HCT116 (cell line): Measurements from ENCODE around the gene WASF1. TPM values are rescaled to one million over a fixed set of nuclear protein-coding genes. Genes with fewer than 3 reads are reported as not detected.

Source experiments
- ATAC-seq: fragments of 200-7000 bp; cut with Tn5 transposase; 2 replicates; pipeline ENCODE4 v1.9.1; 2020; ENCODE audit warnings: mild to moderate bottlenecking, moderate library complexity
- BruUV-seq: library from RNA; stranded (reverse); fragments of 400-500 nt; replicated peaks from 2 replicates; lab custom pipeline; 2021; lab: Mats Ljungman, UMichigan
- CTCF ChIA-PET: fragments of 300-600 bp; sonication (Branson Sonifier 250); formaldehyde crosslinking; loops from one replicate; lab custom pipeline; 2021; ENCODE audit warnings: antibody characterized with exemption; lab: Charles Lee
- POLR2A ChIA-PET: fragments of 300-600, 350-600 bp; sonication (Branson Sonifier 250); formaldehyde crosslinking; loops from one replicate; lab custom pipeline; 2021; ENCODE audit warnings: antibody characterized with exemption; lab: Charles Lee
- RAD21 ChIA-PET, 2 experiments: fragments of 300-600 bp; sonication (Branson Sonifier 250); formaldehyde crosslinking; loops; one replicate each; lab custom pipeline; 2023; ENCODE audit warnings: low total read pairs in 2 of 2; ENCODE audit not compliant: uncharacterized antibody in 2 of 2, unreplicated experiment in 2 of 2, low non-redundant PET in 1 of 2; lab: Charles Lee
- DNase-seq: peaks from one replicate; pipeline ENCODE4 v3.0.0-alpha.2; 2010; ENCODE audit warnings: low read depth, low spot score
- H2AFZ ChIP-seq: fragments of 200-600 bp; shearing (Covaris generic), sonication (generic); 2 replicates; pipeline ENCODE4 v1.6.1; 2017; ENCODE audit warnings: low read depth, mixed run types, mixed read lengths, antibody characterized with exemption, low read length; ENCODE audit not compliant: poor library complexity, severe bottlenecking
- H3K27ac ChIP-seq: 2 replicates; pipeline ENCODE4 v1.5.1; 2012; ENCODE audit warnings: low read depth, low read length
- H3K27me3 ChIP-seq: fragments of 200-600 bp; sonication (generic); 2 replicates; pipeline ENCODE4 v1.6.1; 2016; ENCODE audit warnings: mixed run types, low read length, mixed read lengths; ENCODE audit not compliant: insufficient read depth
- H3K36me3 ChIP-seq, 2 experiments: fragments of 200-500 bp in 1 of 2; fragments of 200-600 bp in 1 of 2; sonication (Bioruptor generic) in 1 of 2; sonication (generic) in 1 of 2; 2 replicates each; pipeline versions ENCODE4 v1.5.1 to v1.6.1; 2014 to 2016; ENCODE audit warnings: low read length in 2 of 2, inconsistent platforms in 1 of 2, mixed read lengths in 1 of 2, mixed run types in 1 of 2; ENCODE audit not compliant: insufficient read depth in 2 of 2, control insufficient read depth in 1 of 2
- H3K4me1 ChIP-seq, 2 experiments: fragments of 200-600 bp in 1 of 2; sonication (generic) in 1 of 2; 2 replicates each; pipeline versions ENCODE4 v1.5.1 to v1.6.1; 2012 to 2017; ENCODE audit warnings: low read length in 2 of 2, inconsistent platforms in 1 of 2, mild to moderate bottlenecking in 1 of 2, mixed read lengths in 1 of 2, mixed run types in 1 of 2, moderate library complexity in 1 of 2; ENCODE audit not compliant: insufficient read depth in 2 of 2, control insufficient read depth in 1 of 2
- H3K4me2 ChIP-seq: fragments of 200-600 bp; sonication (generic); 2 replicates; pipeline ENCODE4 v1.6.1; 2017; ENCODE audit warnings: mixed run types, low read length, mixed read lengths
- H3K4me3 ChIP-seq, 2 experiments: fragments of 200-600 bp in 1 of 2; sonication (generic) in 1 of 2; replicated peaks in 1 of 2; 2 replicates each; pipeline ENCODE4 v1.5.1; 2011 to 2016; ENCODE audit warnings: low read length in 2 of 2, control low read depth in 1 of 2, low read depth in 1 of 2, mild to moderate bottlenecking in 1 of 2, mixed read lengths in 1 of 2, mixed run types in 1 of 2
- H3K79me2 ChIP-seq: fragments of 200-600 bp; sonication (generic); 2 replicates; pipeline ENCODE4 v1.6.1; 2017; ENCODE audit warnings: mild to moderate bottlenecking, mixed run types, low read length, moderate library complexity, mixed read lengths; ENCODE audit not compliant: insufficient read depth
- H3K9ac ChIP-seq: fragments of 200-600 bp; sonication (generic); 2 replicates; pipeline ENCODE4 v1.6.1; 2016; ENCODE audit warnings: low read length, mixed read lengths
- H3K9me2 ChIP-seq: fragments of 200-600 bp; sonication (generic), shearing (Covaris generic); 2 replicates; pipeline ENCODE4 v1.6.1; 2017; ENCODE audit warnings: mixed run types, mild to moderate bottlenecking, moderate library complexity; ENCODE audit not compliant: insufficient read depth
- H3K9me3 ChIP-seq, 2 experiments: fragments of 200-500 bp in 1 of 2; fragments of 200-600 bp in 1 of 2; sonication (Bioruptor generic) in 1 of 2; sonication (generic) in 1 of 2; 2 replicates each; pipeline ENCODE4 v1.6.1; 2014 to 2017; ENCODE audit warnings: low read length in 2 of 2, mixed read lengths in 2 of 2, inconsistent platforms in 1 of 2, low read depth in 1 of 2, mild to moderate bottlenecking in 1 of 2, mixed run types in 1 of 2, moderate library complexity in 1 of 2; ENCODE audit not compliant: control insufficient read depth in 1 of 2, insufficient read depth in 1 of 2
- H4K20me1 ChIP-seq: fragments of 200-600 bp; sonication (generic), shearing (Covaris generic); 2 replicates; pipeline ENCODE4 v1.6.1; 2017; ENCODE audit warnings: mixed run types, mild to moderate bottlenecking, moderate library complexity; ENCODE audit not compliant: insufficient read depth
- CBX3 ChIP-seq: IDR thresholded peaks from 2 replicates; pipeline ENCODE4 v1.6.1; 2012; ENCODE audit warnings: low read depth
- CEBPB ChIP-seq: IDR thresholded peaks from 2 replicates; pipeline ENCODE4 v1.6.1; 2012; ENCODE audit warnings: low read depth
- CTCF ChIP-seq, 3 experiments: fragments of 200-600 bp in 1 of 3; sonication (generic) in 1 of 3; IDR thresholded peaks in 2 of 3; conservative IDR thresholded peaks in 1 of 3; 2 replicates each; pipeline ENCODE4 v1.5.1; 2012 to 2017; ENCODE audit warnings: low read depth in 2 of 3, low read length in 2 of 3, antibody characterized with exemption in 1 of 3, borderline replicate concordance in 1 of 3, control low read depth in 1 of 3, mild to moderate bottlenecking in 1 of 3, mixed read lengths in 1 of 3, mixed run types in 1 of 3, moderate library complexity in 1 of 3; ENCODE audit not compliant: insufficient read depth in 1 of 3
- EZH2 ChIP-seq: fragments of 200-600 bp; sonication (generic); IDR thresholded peaks from 2 replicates; pipeline ENCODE4 v1.6.1; 2017; ENCODE audit warnings: antibody characterized with exemption, mixed run types
- FOSL1 ChIP-seq: IDR thresholded peaks from 2 replicates; pipeline ENCODE4 v1.6.1; 2012; ENCODE audit warnings: low read depth
- YY1 ChIP-seq: IDR thresholded peaks from 2 replicates; pipeline ENCODE4 v1.6.1; 2011; ENCODE audit warnings: low read length, low read depth, moderate library complexity, mild to moderate bottlenecking; ENCODE audit not compliant: insufficient replicate concordance; ENCODE audit errors: extremely low read depth
- ZNF274 ChIP-seq: fragments of 200-500 bp; sonication (Bioruptor generic); IDR thresholded peaks from 2 replicates; pipeline ENCODE4 v1.6.1; 2014; ENCODE audit warnings: mild to moderate bottlenecking, low read depth, low read length, inconsistent platforms
- intact Hi-C: fragments of 100-400 bp; cut with micrococcal nuclease; formaldehyde crosslinking; loops from 2 replicates; pipeline ENCODE4 v1.10.0; 2022
- total RNA-seq: library from RNA; stranded (reverse); gene quantifications from one replicate; pipeline ENCODE4 v1.2.1, GENCODE V29; 2021; ENCODE audit not compliant: unreplicated experiment

Gene WASF1
- total RNA-seq, 1 experiment from 2014 or later = 25.9 TPM

GRCh38 chr6:110137924-110138887 is 41.3 kb downstream of the WASF1 start:
- POLR2A ChIA-PET = no interaction called here
- no peaks in the 10 kb centered on the region for H3K4me1 ChIP-seq
- H3K9ac ChIP-seq = no peak overlapping the region
- BruUV-seq = no TSS peak
- no peaks in the 10 kb centered on the region for H3K27me3 ChIP-seq
- H3K4me2 ChIP-seq = no peak overlapping the region
- RAD21 ChIA-PET = no interaction called here
- DNase-seq = no peak
- no peak overlapping the region for H2AFZ ChIP-seq
- ATAC-seq = no peak
- no peaks in the 10 kb centered on the region for H4K20me1 ChIP-seq
- no peaks in the 10 kb centered on the region for H3K9me2 ChIP-seq
- no peaks in the 10 kb centered on the region for H3K36me3 ChIP-seq
- no peaks in the 10 kb centered on the region for H3K79me2 ChIP-seq
- TF ChIP-seq EZH2 (no peak), CTCF (IDR thresholded peaks at IDR 0.05 in 2 of 3, conservative IDR thresholded peaks at IDR 0.05 in 1 of 3; ENCODE audit: borderline replicate concordance in 1 of 3, insufficient read depth in 1 of 3, low read depth in 2 of 3, low read length in 2 of 3) (no peak), CEBPB (no peak), FOSL1 (no peak), YY1 (no peak), ZNF274 (no peak), CBX3 (no peak)
- no peak overlapping the region for H3K27ac ChIP-seq
- CTCF ChIA-PET = no interaction called here
- H3K4me3 ChIP-seq = no peak overlapping the region
- H3K9me3 ChIP-seq = peaks cover 6 to 10% of the 10 kb centered on the region in 2 experiments; a peak in 2 of 4 replicates
- intact Hi-C loops = no loop called here
